K562 (cell line): Measurements from ENCODE around the gene METTL8. TPM values are rescaled to one million over a fixed set of nuclear protein-coding genes. Genes with fewer than 3 reads are reported as not detected.

Experiments used
- ATAC-seq: fragments of 200-7000 bp; cut with Tn5 transposase; 3 replicates; pipeline ENCODE4 v1.9.1; 2020; ENCODE audit warnings: moderate library complexity
- BruUV-seq: library from RNA; stranded (reverse); fragments of 400-500 nt; replicated peaks from 2 replicates; lab custom pipeline; 2021; lab: Mats Ljungman, UMichigan
- CTCF ChIA-PET: fragments of 300-600 bp; formaldehyde crosslinking; extraction: SDS; loops from one replicate; lab custom pipeline; 2021; ENCODE audit warnings: low intra/inter-chr PET ratio; lab: Yijun Ruan, JAX
- POLR2A ChIA-PET: fragments of 300-600, 350-650 bp; sonication (Branson Sonifier 250); formaldehyde crosslinking; extraction: SDS; loops from one replicate; lab custom pipeline; 2021; ENCODE audit warnings: antibody characterized with exemption, inconsistent platforms; lab: Yijun Ruan, JAX
- DNase-seq, 4 experiments: peaks; one replicate each; pipeline versions ENCODE4 v3.0.0 to v3.0.0-alpha.2; 2011 to 2018; ENCODE audit warnings: low spot score in 3 of 4, mixed read lengths in 3 of 4; ENCODE audit errors: extremely low read depth in 1 of 4
- FAIRE-seq: peaks from 2 replicates; lab custom pipeline; 2011; peaks lifted over from hg19 to GRCh38; lab: Jason Lieb, UNC
- H2AFZ ChIP-seq: 2 replicates; pipeline ENCODE4 v1.6.0; 2011; ENCODE audit warnings: low read depth, low read length, control low read depth, inconsistent platforms
- H3K27ac ChIP-seq: fragments of 200-600 bp; 3 replicates; pipeline ENCODE4 v1.8.0; 2011; ENCODE audit warnings: low read depth, mild to moderate bottlenecking, control low read depth, inconsistent platforms, low read length, moderate library complexity, mixed read lengths; ENCODE audit errors: extremely low read depth
- H3K27me3 ChIP-seq, 2 experiments: fragments of 300-600 bp in 1 of 2; 2 replicates in 1 of 2; 3 replicates in 1 of 2; pipeline versions ENCODE4 v1.6.0 to v1.8.0; 2011; ENCODE audit warnings: inconsistent platforms in 2 of 2, low read length in 2 of 2, mild to moderate bottlenecking in 1 of 2, mixed read lengths in 1 of 2, moderate library complexity in 1 of 2; ENCODE audit not compliant: control insufficient read depth in 2 of 2, insufficient read depth in 2 of 2
- H3K36me3 ChIP-seq: fragments of 300-600 bp; 3 replicates; pipeline ENCODE4 v1.8.0; 2011; ENCODE audit warnings: mild to moderate bottlenecking, low read length, inconsistent platforms; ENCODE audit not compliant: control insufficient read depth, insufficient read depth
- H3K4me1 ChIP-seq, 2 experiments: fragments of 200-600 bp in 1 of 2; replicated peaks in 1 of 2; 2 replicates in 1 of 2; 3 replicates in 1 of 2; pipeline versions ENCODE4 v1.5.1 to v1.8.0; 2011; ENCODE audit warnings: inconsistent platforms in 2 of 2, low read length in 2 of 2, mild to moderate bottlenecking in 1 of 2, mixed read lengths in 1 of 2, moderate library complexity in 1 of 2; ENCODE audit not compliant: control insufficient read depth in 2 of 2, insufficient read depth in 2 of 2
- H3K4me2 ChIP-seq: 2 replicates; pipeline ENCODE4 v1.6.1; 2011; ENCODE audit warnings: low read length, control low read depth, inconsistent platforms, mixed read lengths; ENCODE audit not compliant: insufficient read depth
- H3K4me3 ChIP-seq: fragments of 200-600 bp; sonication (generic), shearing (Covaris generic); 2 replicates; pipeline ENCODE4 v1.5.1; 2016; ENCODE audit warnings: control low read depth, inconsistent platforms
- H3K79me2 ChIP-seq: fragments of 200-600 bp; 3 replicates; pipeline ENCODE4 v1.8.0; 2011; ENCODE audit warnings: low read length, inconsistent platforms; ENCODE audit not compliant: control insufficient read depth, insufficient read depth
- H3K9ac ChIP-seq, 2 experiments: 2 replicates each; pipeline versions ENCODE4 v1.6.0 to v1.6.1; 2011; ENCODE audit warnings: low read depth in 2 of 2, low read length in 2 of 2, control low read depth in 1 of 2, inconsistent platforms in 1 of 2, mild to moderate bottlenecking in 1 of 2, mixed read lengths in 1 of 2; ENCODE audit not compliant: insufficient read depth in 1 of 2
- H3K9me1 ChIP-seq: one replicate; pipeline ENCODE4 v1.6.0; 2011; ENCODE audit warnings: inconsistent platforms, mild to moderate bottlenecking, low read length, moderate library complexity; ENCODE audit not compliant: control insufficient read depth, insufficient read depth
- H3K9me3 ChIP-seq: replicated peaks from 2 replicates; pipeline ENCODE4 v1.5.1; 2011; ENCODE audit warnings: low read depth, low read length, inconsistent platforms; ENCODE audit not compliant: control insufficient read depth, insufficient read depth
- H4K20me1 ChIP-seq: replicated peaks from 2 replicates; pipeline ENCODE4 v1.6.1; 2011; ENCODE audit warnings: low read length, inconsistent platforms, mixed read lengths; ENCODE audit not compliant: control insufficient read depth, insufficient read depth
- ATF4 ChIP-seq: fragments of 450-650 bp; formaldehyde crosslinking; IDR thresholded peaks from 2 replicates; pipeline ENCODE4 v1.4.0; 2022; ENCODE audit warnings: mild to moderate bottlenecking, moderate library complexity
- CREBBP ChIP-seq: IDR thresholded peaks from one replicate; pipeline ENCODE4 v1.6.1; 2012; ENCODE audit warnings: low read depth, mild to moderate bottlenecking, control low read depth, inconsistent platforms, low read length
- GABPB2 ChIP-seq: fragments of 250-450 bp; sonication (Bioruptor Pico); conservative IDR thresholded peaks from 2 replicates; pipeline ENCODE4 v1.5.1; 2021; ENCODE audit warnings: mild to moderate bottlenecking
- HMG20B ChIP-seq: fragments of 250-450 bp; sonication (Bioruptor Pico); IDR thresholded peaks from 2 replicates; pipeline ENCODE4 v1.5.0; 2021; ENCODE audit warnings: mild to moderate bottlenecking
- NFATC3 ChIP-seq: fragments of 450-650 bp; IDR thresholded peaks from 2 replicates; pipeline ENCODE4 v1.6.1; 2017; ENCODE audit warnings: mild to moderate bottlenecking
- POLR3A ChIP-seq: IDR thresholded peaks from 2 replicates; pipeline ENCODE4 v1.6.1; 2011; ENCODE audit warnings: borderline replicate concordance, mild to moderate bottlenecking, moderate library complexity; ENCODE audit not compliant: insufficient read length, insufficient read depth; ENCODE audit errors: extremely low read depth
- ZC3H4 ChIP-seq: sonication (generic); formaldehyde crosslinking; IDR thresholded peaks from 2 replicates; pipeline ENCODE4 v1.9.0; 2021; ENCODE audit warnings: missing genetic modification reagents, borderline replicate concordance
- WGBS: fragments of 100-300 bp; shearing (Covaris generic); methylation state at CpG from one replicate; pipeline ENCODE4 v1.1.6; 2016; ENCODE audit warnings: low coverage, mixed read lengths; ENCODE audit not compliant: insufficient coverage; ENCODE audit errors: missing lambda C conversion rate; 5-methylcytosine and 5-hydroxymethylcytosine counted together
- in situ Hi-C: fragments of 300-500 bp; cut with MboI; formaldehyde crosslinking; loops from 4 replicates; pipeline ENCODE4 v1.15.0; 2018; ENCODE audit warnings: inconsistent platforms, mixed read lengths
- intact Hi-C: fragments of 100-400 bp; cut with micrococcal nuclease; formaldehyde crosslinking; loops from 2 replicates; pipeline ENCODE4 v1.14.2; 2022
- polyA plus RNA-seq, 8 experiments: library from polyadenylated mRNA; depleted of rRNA in 4 of 8; stranded (reverse) in 5 of 8; unstranded in 3 of 8; fragments of >200 nt; fragmentation: Nextera tagmentation in 2 of 8; fragmentation: Illumina TruSeq in 1 of 8; extraction: Ambion mirVana in 2 of 8; extraction: Trizol in 1 of 8; gene quantifications; 2 replicates each; pipeline versions ENCODE4 v1.2.1 to v1.2.3, GENCODE V29; 2011 to 2014; ENCODE audit warnings: inconsistent platforms in 1 of 8, missing spikeins in 1 of 8
- total RNA-seq, 7 experiments: library from RNA; depleted of rRNA in 6 of 7; stranded (reverse); fragments of >200 nt in 6 of 7; fragmentation: Illumina TruSeq in 2 of 7; extraction: Trizol in 2 of 7; gene quantifications; 2 replicates each; pipeline versions ENCODE4 v1.2.1 to v1.2.3, GENCODE V29; 2011 to 2021; ENCODE audit warnings: low replicate concordance in 1 of 7

METTL8 gene
- total and polyA plus RNA-seq, 9 of the 15 experiments (the other 6 are each of a cell fraction or from before 2014, with no cell fraction given): 12.9 to 52.6 (median 33.7) TPM

GRCh38 chr2:171316220-171316619 lies 117.6 kb downstream of the METTL8 start:
- Histone ChIP-seq H3K27me3 (no peaks in the 10 kb centered on the region), H3K4me2 (no peak overlapping the region), H3K9ac (no peak overlapping the region), H3K9me1 (no peaks in the 10 kb centered on the region), H3K36me3 (peaks cover 7% of the 10 kb centered on the region; the same call in 1 of the 3 replicates), H3K79me2 (no peaks in the 10 kb centered on the region), H4K20me1 (no peaks in the 10 kb centered on the region), H3K9me3 (no peaks in the 10 kb centered on the region; the same call in 1 of the 2 replicates), H3K4me1 (0 out of 5 replicates have a peak, but pooled peaks cover 0 to 2% of the 10 kb centered on the region in 2 experiments), H3K27ac (no peak overlapping the region), H2AFZ (no peak overlapping the region), H3K4me3 (no peak overlapping the region)
- FAIRE-seq (no peak), DNase-seq (no peak), ATAC-seq (no peak)
- no TSS peak for BruUV-seq
- TF ChIP-seq POLR3A (no peak), ATF4 (CRISPR knock-in tag) (no peak), NFATC3 (no peak), CREBBP (no peak), ZC3H4 (CRISPR knock-in tag) (no peak), HMG20B (no peak), GABPB2 (CRISPR knock-in tag) (no peak)
- ChIA-PET CTCF (no interaction called here), POLR2A (interaction anchor here (1.0 to 1.1 kb wide), 3 partner anchors 10 to 79 kb away, joined by 3 to 4 read pairs (median 4); no protein-coding TSS in a partner anchor)
- in situ Hi-C loops (no loop called here), intact Hi-C loops (no loop called here)
- WGBS: 84% methylated on average over 2 of the region's 2 CpGs
